NT2/D1 (cell line): ENCODE results near the gene WDR27.

ENCODE experiments used
- SUZ12 ChIP-seq: IDR thresholded peaks from 2 replicates; pipeline ENCODE4 v1.6.1; 2011; ENCODE audit not compliant: insufficient read length, insufficient read depth; ENCODE audit errors: extremely low read depth
- YY1 ChIP-seq: IDR thresholded peaks from 2 replicates; pipeline ENCODE4 v1.6.1; 2011; ENCODE audit not compliant: insufficient read length, insufficient read depth
- ZNF274 ChIP-seq: IDR thresholded peaks from 2 replicates; pipeline ENCODE4 v1.6.1; 2011; ENCODE audit warnings: mild to moderate bottlenecking, low read depth, low read length

DNA sequence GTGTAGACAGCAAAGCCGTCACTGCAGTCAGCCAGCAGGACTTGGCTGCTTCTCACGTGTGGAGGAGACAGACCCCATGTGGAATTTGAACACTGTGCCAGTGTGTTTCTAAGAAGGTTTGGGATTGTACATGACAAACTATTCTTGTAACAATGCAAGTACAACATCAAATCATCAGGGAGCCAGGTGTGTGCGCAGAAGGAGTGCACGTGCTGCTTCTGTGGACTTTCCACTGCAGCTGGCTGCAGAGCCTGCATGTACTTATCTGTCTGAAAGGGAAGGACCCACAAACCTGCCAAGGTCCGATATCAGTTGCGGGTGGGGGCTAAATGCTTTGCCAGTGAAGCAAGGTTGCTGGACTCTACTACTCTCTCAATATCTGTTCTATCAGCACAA is 211.6 kb downstream of the WDR27 start:
- TF ChIP-seq ZNF274: no peak
- TF ChIP-seq YY1: no peak
- TF ChIP-seq SUZ12: no peak
